IMR-90 (cell line): Measurements from ENCODE around the gene FRMD4B. TPM values are rescaled to one million over a fixed set of nuclear protein-coding genes. Genes with fewer than 3 reads are reported as not detected.

Experiments
- ATAC-seq: fragments of 200-7000 bp; cut with Tn5 transposase; 2 replicates; pipeline ENCODE4 v1.9.1; 2020; ENCODE audit warnings: low read depth, mild to moderate bottlenecking, moderate library complexity
- BruUV-seq: library from RNA; stranded (reverse); fragments of 400-500 nt; replicated peaks from 2 replicates; lab custom pipeline; 2021; lab: Mats Ljungman, UMichigan
- CTCF ChIA-PET: fragments of 300-600 bp; formaldehyde crosslinking; extraction: SDS; loops from one replicate; lab custom pipeline; 2021; ENCODE audit warnings: antibody characterized with exemption; lab: Yijun Ruan, JAX
- POLR2A ChIA-PET: fragments of 300-600 bp; sonication (Branson Sonifier 250); formaldehyde crosslinking; loops from one replicate; lab custom pipeline; 2022; ENCODE audit warnings: antibody characterized with exemption; ENCODE audit not compliant: unreplicated experiment; lab: Charles Lee
- DNase-seq: peaks from one replicate; pipeline ENCODE4 v3.0.0; 2013
- H2AFZ ChIP-seq: replicated peaks from 2 replicates; pipeline ENCODE3; 2013; ENCODE audit warnings: low read length, mild to moderate bottlenecking; ENCODE audit not compliant: poor library complexity
- H2AK5ac ChIP-seq: 2 replicates; pipeline ENCODE4 v1.6.1; 2013; ENCODE audit warnings: low read depth, low read length, inconsistent platforms
- H2AK9ac ChIP-seq: replicated peaks from 2 replicates; pipeline ENCODE3; 2013; ENCODE audit warnings: mild to moderate bottlenecking, low read depth, low read length, moderate library complexity; ENCODE audit not compliant: poor library complexity
- H2BK120ac ChIP-seq: 2 replicates; pipeline ENCODE4 v1.6.1; 2013; ENCODE audit warnings: low read depth, low read length, inconsistent platforms
- H2BK15ac ChIP-seq: 3 replicates; pipeline ENCODE4 v1.6.1; 2013; ENCODE audit warnings: low read depth, low read length, inconsistent platforms
- H2BK20ac ChIP-seq: 2 replicates; pipeline ENCODE4 v1.6.1; 2013; ENCODE audit warnings: low read depth, mild to moderate bottlenecking, inconsistent platforms, low read length, moderate library complexity
- H2BK5ac ChIP-seq: 2 replicates; pipeline ENCODE4 v1.6.1; 2013; ENCODE audit warnings: mild to moderate bottlenecking, low read depth, low read length, inconsistent platforms; ENCODE audit not compliant: poor library complexity, severe bottlenecking
- H3K14ac ChIP-seq: replicated peaks from 2 replicates; pipeline ENCODE4 v1.6.1; 2013; ENCODE audit warnings: low read depth, low read length, inconsistent platforms
- H3K18ac ChIP-seq: 2 replicates; pipeline ENCODE4 v1.6.1; 2013; ENCODE audit warnings: low read depth, low read length, control low read depth
- H3K23ac ChIP-seq: 2 replicates; pipeline ENCODE4 v1.6.1; 2013; ENCODE audit warnings: low read depth, low read length, inconsistent platforms
- H3K27ac ChIP-seq: 2 replicates; pipeline ENCODE4 v1.5.1; 2013; ENCODE audit warnings: mild to moderate bottlenecking, control low read depth, low read length; ENCODE audit not compliant: insufficient read depth
- H3K27me3 ChIP-seq: 2 replicates; pipeline ENCODE4 v1.6.1; 2013; ENCODE audit warnings: low read length; ENCODE audit not compliant: control insufficient read depth, insufficient read depth
- H3K36me3 ChIP-seq: 2 replicates; pipeline ENCODE4 v1.6.1; 2013; ENCODE audit warnings: low read length, mixed read lengths; ENCODE audit not compliant: control insufficient read depth, insufficient read depth
- H3K4ac ChIP-seq: 2 replicates; pipeline ENCODE4 v1.6.1; 2013; ENCODE audit warnings: low read depth, low read length, inconsistent platforms
- H3K4me1 ChIP-seq: 2 replicates; pipeline ENCODE4 v1.6.1; 2013; ENCODE audit warnings: low read length, mixed read lengths; ENCODE audit not compliant: control insufficient read depth, insufficient read depth
- H3K4me2 ChIP-seq: 2 replicates; pipeline ENCODE4 v1.6.1; 2013; ENCODE audit warnings: low read depth, mild to moderate bottlenecking, control low read depth, low read length, moderate library complexity
- H3K4me3 ChIP-seq: 2 replicates; pipeline ENCODE4 v1.5.1; 2013; ENCODE audit warnings: low read depth, mild to moderate bottlenecking, control low read depth, low read length, moderate library complexity; ENCODE audit not compliant: insufficient read depth
- H3K56ac ChIP-seq: 2 replicates; pipeline ENCODE4 v1.6.1; 2013; ENCODE audit warnings: low read length, inconsistent platforms; ENCODE audit not compliant: insufficient read depth; ENCODE audit errors: extremely low read depth
- H3K79me1 ChIP-seq, 2 experiments: 2 replicates each; pipeline ENCODE4 v1.6.1; 2013; ENCODE audit warnings: low read length in 2 of 2, inconsistent platforms in 1 of 2, low read depth in 1 of 2
- H3K9ac ChIP-seq: 2 replicates; pipeline ENCODE4 v1.6.1; 2013; ENCODE audit warnings: low read depth, low read length, control low read depth
- H3K9me1 ChIP-seq: 2 replicates; pipeline ENCODE4 v1.6.1; 2013; ENCODE audit warnings: low read length, inconsistent platforms; ENCODE audit not compliant: insufficient read depth
- H3K9me3 ChIP-seq: 2 replicates; pipeline ENCODE4 v1.6.1; 2013; ENCODE audit warnings: low read length; ENCODE audit not compliant: control insufficient read depth, insufficient read depth
- H4K20me1 ChIP-seq: 2 replicates; pipeline ENCODE4 v1.6.1; 2013; ENCODE audit warnings: low read length, inconsistent platforms; ENCODE audit not compliant: insufficient read depth
- H4K5ac ChIP-seq: 2 replicates; pipeline ENCODE4 v1.6.1; 2013; ENCODE audit warnings: mild to moderate bottlenecking, low read depth, low read length, control low read depth
- H4K8ac ChIP-seq, 2 experiments: 2 replicates each; pipeline ENCODE4 v1.6.1; 2013; ENCODE audit warnings: low read depth in 2 of 2, low read length in 2 of 2, control low read depth in 1 of 2, inconsistent platforms in 1 of 2
- H4K91ac ChIP-seq: 2 replicates; pipeline ENCODE4 v1.6.1; 2013; ENCODE audit warnings: low read depth, low read length, inconsistent platforms; ENCODE audit not compliant: insufficient read depth
- BHLHE40 ChIP-seq: fragments of 150-350 bp; IDR thresholded peaks from 2 replicates; pipeline ENCODE4 v1.6.1; 2016; ENCODE audit warnings: mild to moderate bottlenecking, low read depth, low read length
- CEBPB ChIP-seq: IDR thresholded peaks from 2 replicates; pipeline ENCODE4 v1.6.1; 2012; ENCODE audit warnings: low read depth, low read length, improper control_type of control experiment
- CHD1 ChIP-seq: IDR thresholded peaks from 2 replicates; pipeline ENCODE4 v1.6.1; 2012; ENCODE audit warnings: low read depth, low read length, improper control_type of control experiment
- ELK1 ChIP-seq: fragments of 150-350 bp; IDR thresholded peaks from 2 replicates; pipeline ENCODE4 v1.6.1; 2016; ENCODE audit warnings: low read depth, mild to moderate bottlenecking, low read length, moderate library complexity, borderline replicate concordance
- FOS ChIP-seq: fragments of 150-350 bp; IDR thresholded peaks from 2 replicates; pipeline ENCODE4 v1.6.1; 2016; ENCODE audit warnings: low read depth, low read length
- MAFK ChIP-seq: IDR thresholded peaks from 2 replicates; pipeline ENCODE4 v1.6.1; 2012; ENCODE audit warnings: low read depth, low read length, improper control_type of control experiment
- MAZ ChIP-seq: IDR thresholded peaks from 2 replicates; pipeline ENCODE4 v1.6.1; 2012; ENCODE audit warnings: low read depth, mild to moderate bottlenecking, low read length, improper control_type of control experiment, moderate library complexity, borderline replicate concordance
- MXI1 ChIP-seq: IDR thresholded peaks from 2 replicates; pipeline ENCODE4 v1.6.1; 2012; ENCODE audit warnings: low read depth, mild to moderate bottlenecking, low read length, moderate library complexity, borderline replicate concordance
- NFE2L2 ChIP-seq: fragments of 150-350 bp; IDR thresholded peaks from 2 replicates; pipeline ENCODE4 v1.6.1; 2016; ENCODE audit warnings: low read depth, mild to moderate bottlenecking, low read length
- POLR2A ChIP-seq: IDR thresholded peaks from 2 replicates; pipeline ENCODE4 v1.6.1; 2012; ENCODE audit warnings: mild to moderate bottlenecking, low read depth, low read length
- RAD21 ChIP-seq: IDR thresholded peaks from 2 replicates; pipeline ENCODE4 v1.6.1; 2012; ENCODE audit warnings: low read length, improper control_type of control experiment
- RCOR1 ChIP-seq: IDR thresholded peaks from 2 replicates; pipeline ENCODE4 v1.6.1; 2012; ENCODE audit warnings: mild to moderate bottlenecking, low read length, improper control_type of control experiment; ENCODE audit not compliant: insufficient replicate concordance
- SMC3 ChIP-seq: fragments of 150-350 bp; IDR thresholded peaks from 2 replicates; pipeline ENCODE4 v1.6.1; 2016; ENCODE audit warnings: low read depth, mild to moderate bottlenecking, antibody characterized with exemption, low read length, moderate library complexity
- USF2 ChIP-seq: fragments of 150-350 bp; IDR thresholded peaks from 2 replicates; pipeline ENCODE4 v1.6.1; 2017; ENCODE audit warnings: mild to moderate bottlenecking, antibody characterized with exemption, low read length, low read depth
- WGBS, 2 experiments: methylation state at CpG; one replicate each; pipeline versions ENCODE4 v1.1.5 to v1.1.7; 2013; ENCODE audit warnings: missing lambda C conversion rate in 2 of 2; ENCODE audit not compliant: insufficient read length in 1 of 2; ENCODE audit errors: extremely low coverage in 2 of 2; 5-methylcytosine and 5-hydroxymethylcytosine counted together
- dilution Hi-C: fragments of 300-500 bp; cut with HindIII; formaldehyde crosslinking; loops from one replicate; pipeline ENCODE4 v1.14.3; 2018; ENCODE audit warnings: low sequenced_read_pairs; ENCODE audit not compliant: unreplicated experiment
- in situ Hi-C: fragments of 300-500 bp; cut with MboI; formaldehyde crosslinking; loops from 3 replicates; pipeline ENCODE4 v1.14.3; 2019; ENCODE audit warnings: low sequenced_read_pairs, inconsistent platforms, mixed read lengths
- intact Hi-C: fragments of 100-400 bp; cut with micrococcal nuclease; formaldehyde crosslinking; loops from 2 replicates; pipeline ENCODE4 v1.10.0; 2022
- polyA plus RNA-seq, 3 experiments: library from polyadenylated mRNA; depleted of rRNA; stranded (reverse); fragments of >200 nt; gene quantifications; 2 replicates each; pipeline ENCODE4 v1.2.3, GENCODE V29; 2012; ENCODE audit warnings: low replicate concordance in 1 of 3
- total RNA-seq: library from RNA; depleted of rRNA; stranded (reverse); fragments of >200 nt; gene quantifications from 2 replicates; pipeline ENCODE4 v1.2.3, GENCODE V29; 2012
- TF ChIP-seq, protein P1 (sequence below): conservative IDR thresholded peaks from 2 replicates; pipeline ENCODE4 v1.5.1; 2012; ENCODE audit warnings: mild to moderate bottlenecking, low read depth, low read length, improper control_type of control experiment

The FRMD4B gene
- total and polyA plus RNA-seq, 2 of the 4 experiments (the other 2 are of a cell fraction): 0.14 to 0.36 TPM

DNA sequence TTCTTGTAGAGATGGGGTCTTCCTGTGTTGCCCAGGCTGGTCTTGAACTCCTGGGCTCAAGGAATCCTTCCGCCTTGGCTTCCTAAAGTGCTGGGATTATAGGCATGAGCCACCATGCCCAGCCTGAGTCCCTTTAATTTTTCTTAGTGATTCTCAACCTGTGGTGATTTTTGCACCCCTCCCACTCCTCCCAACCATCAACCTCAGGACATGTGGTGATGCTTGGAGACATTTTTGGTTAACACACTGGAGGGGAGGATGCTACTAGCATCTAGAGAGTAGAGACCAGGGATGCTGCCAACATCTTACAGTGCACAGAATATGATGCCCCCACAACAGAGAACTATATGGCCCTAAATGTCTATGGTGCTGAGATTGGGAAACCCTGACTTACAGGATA, 180.5 kb downstream of the FRMD4B start:
- Histone ChIP-seq H4K5ac (no peak overlapping the region), H3K27me3 (peaks cover 10% of the 10 kb centered on the region), H2BK15ac (no peak overlapping the region), H3K27ac (no peak overlapping the region), H3K9me3 (no peaks in the 10 kb centered on the region), H2BK20ac (no peak overlapping the region), H3K18ac (no peak overlapping the region), H2BK120ac (no peak overlapping the region), H3K4me3 (no peak overlapping the region), H3K23ac (no peak overlapping the region), H3K36me3 (no peaks in the 10 kb centered on the region), H3K14ac (no peak overlapping the region), H2AFZ (no peak overlapping the region), H2AK9ac (peak overlapping the region; percentile 10), H4K8ac (no peak overlapping the region), H3K4ac (no peak overlapping the region), H3K79me1 (no peaks in the 10 kb centered on the region), H2BK5ac (no peak overlapping the region), H4K91ac (no peak overlapping the region), H3K56ac (no peak overlapping the region), H3K4me2 (no peak overlapping the region), H4K20me1 (no peaks in the 10 kb centered on the region), H2AK5ac (no peak overlapping the region), H3K9me1 (no peaks in the 10 kb centered on the region), H3K9ac (no peak overlapping the region), H3K4me1 (no peaks in the 10 kb centered on the region)
- DNase-seq (no peak), ATAC-seq (no peak)
- ChIA-PET POLR2A (no interaction called here), CTCF (no interaction called here)
- no CpG with 5 or more reads among the region's 1 CpG for WGBS, 2 experiments
- in situ Hi-C loops: no loop called here
- no peak for TF ChIP-seq BHLHE40
- TF ChIP-seq MAFK: no peak
- TF ChIP-seq RAD21: no peak
- no peak for TF ChIP-seq NFE2L2
- no peak for TF ChIP-seq CHD1
- no peak for TF ChIP-seq MXI1
- no peak for TF ChIP-seq CEBPB
- no peak for TF ChIP-seq RCOR1
- TF ChIP-seq ELK1: no peak
- TF ChIP-seq USF2: no peak
- TF ChIP-seq POLR2A: no peak
- no peak for TF ChIP-seq MAZ
- TF ChIP-seq SMC3: no peak
- no peak for TF ChIP-seq FOS
- TF ChIP-seq, protein P1, sequence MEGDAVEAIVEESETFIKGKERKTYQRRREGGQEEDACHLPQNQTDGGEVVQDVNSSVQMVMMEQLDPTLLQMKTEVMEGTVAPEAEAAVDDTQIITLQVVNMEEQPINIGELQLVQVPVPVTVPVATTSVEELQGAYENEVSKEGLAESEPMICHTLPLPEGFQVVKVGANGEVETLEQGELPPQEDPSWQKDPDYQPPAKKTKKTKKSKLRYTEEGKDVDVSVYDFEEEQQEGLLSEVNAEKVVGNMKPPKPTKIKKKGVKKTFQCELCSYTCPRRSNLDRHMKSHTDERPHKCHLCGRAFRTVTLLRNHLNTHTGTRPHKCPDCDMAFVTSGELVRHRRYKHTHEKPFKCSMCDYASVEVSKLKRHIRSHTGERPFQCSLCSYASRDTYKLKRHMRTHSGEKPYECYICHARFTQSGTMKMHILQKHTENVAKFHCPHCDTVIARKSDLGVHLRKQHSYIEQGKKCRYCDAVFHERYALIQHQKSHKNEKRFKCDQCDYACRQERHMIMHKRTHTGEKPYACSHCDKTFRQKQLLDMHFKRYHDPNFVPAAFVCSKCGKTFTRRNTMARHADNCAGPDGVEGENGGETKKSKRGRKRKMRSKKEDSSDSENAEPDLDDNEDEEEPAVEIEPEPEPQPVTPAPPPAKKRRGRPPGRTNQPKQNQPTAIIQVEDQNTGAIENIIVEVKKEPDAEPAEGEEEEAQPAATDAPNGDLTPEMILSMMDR: no peak
- no TSS peak for BruUV-seq
- dilution Hi-C loops: no loop called here
- intact Hi-C loops: no loop called here
